GM08714 (cell line): ENCODE data around the gene CAV3.
"Not testable (repeated sequence)": the region's sequence is repeated elsewhere in the genome, so short reads cannot be mapped to it uniquely, and the experiment has no call there.

Experiments used
- H3K4me3 ChIP-seq: fragments of 200-500 bp; sonication (Bioruptor generic); 2 replicates; pipeline ENCODE4 v1.5.1; 2014; ENCODE audit warnings: mild to moderate bottlenecking, low read length, inconsistent platforms
- ZNF274 ChIP-seq: IDR thresholded peaks from 2 replicates; pipeline ENCODE4 v1.6.1; 2012; ENCODE audit warnings: mild to moderate bottlenecking, low read depth, low read length

The CAV3 gene

GRCh38 chr3:8733332-8734094 is at the start of gene CAV3:
CAV3 (plus strand) TSS chr3:8733802; CDS start chr3:8733877, 75 bp downstream.
- no peak for TF ChIP-seq ZNF274

GRCh38 chr3:8684992-8685391 is 48.6 kb upstream of the CAV3 start:
- H3K4me3 ChIP-seq, result not testable (repeated sequence)

More at GRCh38 chr3:8733332-8734094, at the start of gene CAV3:
- H3K4me3 ChIP-seq, result no peak within 1 kb of the TSS

GRCh38 chr3:8691295-8691694 is 42.3 kb upstream of the CAV3 start:
- not testable (repeated sequence) for H3K4me3 ChIP-seq

GRCh38 chr3:8702560-8702959 is 31.0 kb upstream of the CAV3 start:
- TF ChIP-seq ZNF274, result no peak
- no peak overlapping the region for H3K4me3 ChIP-seq

GRCh38 chr3:8705575-8705974 is 28.0 kb upstream of the CAV3 start:
- no peak overlapping the region for H3K4me3 ChIP-seq

GRCh38 chr3:8709287-8709686 is 24.3 kb upstream of the CAV3 start:
- no peak overlapping the region for H3K4me3 ChIP-seq
- no peak for TF ChIP-seq ZNF274

More at GRCh38 chr3:8705575-8705974, 28.0 kb upstream of the CAV3 start:
- TF ChIP-seq ZNF274, result peak; percentile 58; the same call in 1 of the 2 replicates

GRCh38 chr3:8709801-8710507 is 23.6 kb upstream of the CAV3 start:
- no peak for TF ChIP-seq ZNF274
- H3K4me3 ChIP-seq, result no peak overlapping the region

- no peak overlapping the region for H3K4me3 ChIP-seq
- TF ChIP-seq ZNF274, result no peak
These were observed 21.3 kb upstream of the CAV3 start for GRCh38 chr3:8712045-8712907.

GRCh38 chr3:8712908-8713255 is 20.7 kb upstream of the CAV3 start:
- no peak overlapping the region for H3K4me3 ChIP-seq
- no peak for TF ChIP-seq ZNF274

- no peak overlapping the region for H3K4me3 ChIP-seq
- no peak for TF ChIP-seq ZNF274
These were observed 19.5 kb upstream of the CAV3 start for GRCh38 chr3:8713901-8714759.

- H3K4me3 ChIP-seq, result not testable (repeated sequence)
These were observed 17.8 kb upstream of the CAV3 start for GRCh38 chr3:8715757-8716156.

- TF ChIP-seq ZNF274, result no peak
- H3K4me3 ChIP-seq, result no peak overlapping the region
These were observed 10.8 kb upstream of the CAV3 start for GRCh38 chr3:8722808-8723207.

- no peak overlapping the region for H3K4me3 ChIP-seq
- no peak for TF ChIP-seq ZNF274
These were observed 10.0 kb upstream of the CAV3 start for GRCh38 chr3:8723612-8724011.
